H1 (cell line): ENCODE data around the gene CFAP53. TPM values are rescaled to one million over a fixed set of nuclear protein-coding genes. Genes with fewer than 3 reads are reported as not detected.

ENCODE experiments used
- BRCA1 ChIP-seq: IDR thresholded peaks from 2 replicates; pipeline ENCODE4 v1.6.1; 2012; ENCODE audit warnings: low read depth, low read length, improper control_type of control experiment
- CBX8 ChIP-seq: fragments of 300-800, 300-1000 bp; sonication (generic); IDR thresholded peaks from 2 replicates; pipeline ENCODE4 v1.7.1; 2016; ENCODE audit warnings: low read depth, low read length, borderline replicate concordance
- TAF7 ChIP-seq: optimal IDR thresholded peaks from 2 replicates; pipeline ENCODE3; 2011; ENCODE audit warnings: low read depth, mild to moderate bottlenecking, inconsistent platforms, low read length, moderate library complexity, borderline replicate concordance
- polyA plus RNA-seq, 7 experiments: library from polyadenylated mRNA; depleted of rRNA in 3 of 7; stranded (reverse) in 5 of 7; unstranded in 2 of 7; fragments of >200 nt in 5 of 7; fragments of 200-250 nt in 2 of 7; gene quantifications; 1 replicate in 5 of 7; 2 replicates in 1 of 7; 4 replicates in 1 of 7; pipeline versions ENCODE4 v1.2.1 to v1.2.3, GENCODE V29; 2011 to 2013; ENCODE audit warnings: missing spikeins in 2 of 7, mixed read lengths in 2 of 7
- total RNA-seq: library from RNA; stranded (reverse); fragmentation: NEBNext Ultra II Directional; extraction: Animal tissue kit (Norgen Biotek cat#: 25700); gene quantifications from 2 replicates; pipeline ENCODE4 v1.2.1, GENCODE V29; 2021
- TF ChIP-seq, protein P1 (sequence below): fragments of 300-600 bp; sonication (generic); IDR thresholded peaks from 2 replicates; pipeline ENCODE4 v1.7.1; 2012; ENCODE audit warnings: low read length, moderate library complexity, mild to moderate bottlenecking, inconsistent platforms; ENCODE audit not compliant: insufficient replicate concordance
- TF ChIP-seq, protein P2 (sequence below): IDR thresholded peaks from 2 replicates; pipeline ENCODE4 v1.6.1; 2011; ENCODE audit warnings: low read depth, mild to moderate bottlenecking, low read length; ENCODE audit not compliant: insufficient read depth
- TF ChIP-seq, protein P3 (sequence below): IDR thresholded peaks from 2 replicates; pipeline ENCODE4 v1.6.1; 2012; ENCODE audit warnings: low read length, inconsistent platforms

Gene CFAP53
- total and polyA plus RNA-seq, 2 of the 8 experiments (the other 6 are each of a cell fraction or from before 2014, with no cell fraction given), result 0.08 to 0.30 TPM

DNA sequence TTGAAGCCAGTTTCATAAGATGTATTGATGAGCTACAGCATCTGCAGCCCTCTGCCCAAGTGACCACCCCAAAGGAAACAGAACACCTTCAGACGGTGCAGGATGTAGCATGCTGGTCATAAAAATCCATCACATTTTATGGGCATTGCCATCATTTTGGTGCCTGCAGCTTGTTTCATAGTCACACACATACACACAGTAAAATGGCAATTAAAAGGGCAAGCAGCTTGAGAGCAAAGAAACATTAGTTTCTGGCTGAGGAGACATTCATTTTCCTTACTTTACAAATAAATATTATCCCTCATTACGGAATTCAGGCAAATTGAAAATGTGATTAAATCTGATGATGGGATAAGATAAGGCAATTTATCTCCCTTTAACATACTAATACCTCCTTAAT, 84.7 kb downstream of the CFAP53 start (continued):
- TF ChIP-seq, protein P1, sequence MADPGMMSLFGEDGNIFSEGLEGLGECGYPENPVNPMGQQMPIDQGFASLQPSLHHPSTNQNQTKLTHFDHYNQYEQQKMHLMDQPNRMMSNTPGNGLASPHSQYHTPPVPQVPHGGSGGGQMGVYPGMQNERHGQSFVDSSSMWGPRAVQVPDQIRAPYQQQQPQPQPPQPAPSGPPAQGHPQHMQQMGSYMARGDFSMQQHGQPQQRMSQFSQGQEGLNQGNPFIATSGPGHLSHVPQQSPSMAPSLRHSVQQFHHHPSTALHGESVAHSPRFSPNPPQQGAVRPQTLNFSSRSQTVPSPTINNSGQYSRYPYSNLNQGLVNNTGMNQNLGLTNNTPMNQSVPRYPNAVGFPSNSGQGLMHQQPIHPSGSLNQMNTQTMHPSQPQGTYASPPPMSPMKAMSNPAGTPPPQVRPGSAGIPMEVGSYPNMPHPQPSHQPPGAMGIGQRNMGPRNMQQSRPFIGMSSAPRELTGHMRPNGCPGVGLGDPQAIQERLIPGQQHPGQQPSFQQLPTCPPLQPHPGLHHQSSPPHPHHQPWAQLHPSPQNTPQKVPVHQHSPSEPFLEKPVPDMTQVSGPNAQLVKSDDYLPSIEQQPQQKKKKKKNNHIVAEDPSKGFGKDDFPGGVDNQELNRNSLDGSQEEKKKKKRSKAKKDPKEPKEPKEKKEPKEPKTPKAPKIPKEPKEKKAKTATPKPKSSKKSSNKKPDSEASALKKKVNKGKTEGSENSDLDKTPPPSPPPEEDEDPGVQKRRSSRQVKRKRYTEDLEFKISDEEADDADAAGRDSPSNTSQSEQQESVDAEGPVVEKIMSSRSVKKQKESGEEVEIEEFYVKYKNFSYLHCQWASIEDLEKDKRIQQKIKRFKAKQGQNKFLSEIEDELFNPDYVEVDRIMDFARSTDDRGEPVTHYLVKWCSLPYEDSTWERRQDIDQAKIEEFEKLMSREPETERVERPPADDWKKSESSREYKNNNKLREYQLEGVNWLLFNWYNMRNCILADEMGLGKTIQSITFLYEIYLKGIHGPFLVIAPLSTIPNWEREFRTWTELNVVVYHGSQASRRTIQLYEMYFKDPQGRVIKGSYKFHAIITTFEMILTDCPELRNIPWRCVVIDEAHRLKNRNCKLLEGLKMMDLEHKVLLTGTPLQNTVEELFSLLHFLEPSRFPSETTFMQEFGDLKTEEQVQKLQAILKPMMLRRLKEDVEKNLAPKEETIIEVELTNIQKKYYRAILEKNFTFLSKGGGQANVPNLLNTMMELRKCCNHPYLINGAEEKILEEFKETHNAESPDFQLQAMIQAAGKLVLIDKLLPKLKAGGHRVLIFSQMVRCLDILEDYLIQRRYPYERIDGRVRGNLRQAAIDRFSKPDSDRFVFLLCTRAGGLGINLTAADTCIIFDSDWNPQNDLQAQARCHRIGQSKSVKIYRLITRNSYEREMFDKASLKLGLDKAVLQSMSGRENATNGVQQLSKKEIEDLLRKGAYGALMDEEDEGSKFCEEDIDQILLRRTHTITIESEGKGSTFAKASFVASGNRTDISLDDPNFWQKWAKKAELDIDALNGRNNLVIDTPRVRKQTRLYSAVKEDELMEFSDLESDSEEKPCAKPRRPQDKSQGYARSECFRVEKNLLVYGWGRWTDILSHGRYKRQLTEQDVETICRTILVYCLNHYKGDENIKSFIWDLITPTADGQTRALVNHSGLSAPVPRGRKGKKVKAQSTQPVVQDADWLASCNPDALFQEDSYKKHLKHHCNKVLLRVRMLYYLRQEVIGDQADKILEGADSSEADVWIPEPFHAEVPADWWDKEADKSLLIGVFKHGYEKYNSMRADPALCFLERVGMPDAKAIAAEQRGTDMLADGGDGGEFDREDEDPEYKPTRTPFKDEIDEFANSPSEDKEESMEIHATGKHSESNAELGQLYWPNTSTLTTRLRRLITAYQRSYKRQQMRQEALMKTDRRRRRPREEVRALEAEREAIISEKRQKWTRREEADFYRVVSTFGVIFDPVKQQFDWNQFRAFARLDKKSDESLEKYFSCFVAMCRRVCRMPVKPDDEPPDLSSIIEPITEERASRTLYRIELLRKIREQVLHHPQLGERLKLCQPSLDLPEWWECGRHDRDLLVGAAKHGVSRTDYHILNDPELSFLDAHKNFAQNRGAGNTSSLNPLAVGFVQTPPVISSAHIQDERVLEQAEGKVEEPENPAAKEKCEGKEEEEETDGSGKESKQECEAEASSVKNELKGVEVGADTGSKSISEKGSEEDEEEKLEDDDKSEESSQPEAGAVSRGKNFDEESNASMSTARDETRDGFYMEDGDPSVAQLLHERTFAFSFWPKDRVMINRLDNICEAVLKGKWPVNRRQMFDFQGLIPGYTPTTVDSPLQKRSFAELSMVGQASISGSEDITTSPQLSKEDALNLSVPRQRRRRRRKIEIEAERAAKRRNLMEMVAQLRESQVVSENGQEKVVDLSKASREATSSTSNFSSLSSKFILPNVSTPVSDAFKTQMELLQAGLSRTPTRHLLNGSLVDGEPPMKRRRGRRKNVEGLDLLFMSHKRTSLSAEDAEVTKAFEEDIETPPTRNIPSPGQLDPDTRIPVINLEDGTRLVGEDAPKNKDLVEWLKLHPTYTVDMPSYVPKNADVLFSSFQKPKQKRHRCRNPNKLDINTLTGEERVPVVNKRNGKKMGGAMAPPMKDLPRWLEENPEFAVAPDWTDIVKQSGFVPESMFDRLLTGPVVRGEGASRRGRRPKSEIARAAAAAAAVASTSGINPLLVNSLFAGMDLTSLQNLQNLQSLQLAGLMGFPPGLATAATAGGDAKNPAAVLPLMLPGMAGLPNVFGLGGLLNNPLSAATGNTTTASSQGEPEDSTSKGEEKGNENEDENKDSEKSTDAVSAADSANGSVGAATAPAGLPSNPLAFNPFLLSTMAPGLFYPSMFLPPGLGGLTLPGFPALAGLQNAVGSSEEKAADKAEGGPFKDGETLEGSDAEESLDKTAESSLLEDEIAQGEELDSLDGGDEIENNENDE, result no peak
- TF ChIP-seq BRCA1, result no peak
- TF ChIP-seq, protein P2, sequence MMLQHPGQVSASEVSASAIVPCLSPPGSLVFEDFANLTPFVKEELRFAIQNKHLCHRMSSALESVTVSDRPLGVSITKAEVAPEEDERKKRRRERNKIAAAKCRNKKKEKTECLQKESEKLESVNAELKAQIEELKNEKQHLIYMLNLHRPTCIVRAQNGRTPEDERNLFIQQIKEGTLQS, result no peak
- no peak for TF ChIP-seq TAF7
- TF ChIP-seq, protein P3, sequence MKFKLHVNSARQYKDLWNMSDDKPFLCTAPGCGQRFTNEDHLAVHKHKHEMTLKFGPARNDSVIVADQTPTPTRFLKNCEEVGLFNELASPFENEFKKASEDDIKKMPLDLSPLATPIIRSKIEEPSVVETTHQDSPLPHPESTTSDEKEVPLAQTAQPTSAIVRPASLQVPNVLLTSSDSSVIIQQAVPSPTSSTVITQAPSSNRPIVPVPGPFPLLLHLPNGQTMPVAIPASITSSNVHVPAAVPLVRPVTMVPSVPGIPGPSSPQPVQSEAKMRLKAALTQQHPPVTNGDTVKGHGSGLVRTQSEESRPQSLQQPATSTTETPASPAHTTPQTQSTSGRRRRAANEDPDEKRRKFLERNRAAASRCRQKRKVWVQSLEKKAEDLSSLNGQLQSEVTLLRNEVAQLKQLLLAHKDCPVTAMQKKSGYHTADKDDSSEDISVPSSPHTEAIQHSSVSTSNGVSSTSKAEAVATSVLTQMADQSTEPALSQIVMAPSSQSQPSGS, result no peak
- TF ChIP-seq CBX8, result no peak
